Activated T-cell treated with anti-CD3 and anti-CD28 coated beads for 4 hours (primary cell): ENCODE data around the gene RAD23B.

Source experiments
- DNase-seq: peaks from one replicate; pipeline ENCODE4 v3.0.0-alpha.2; 2020

Gene RAD23B

GRCh38 chr9:107337676-107338590 lies 54.9 kb downstream of the RAD23B start:
- no peak for DNase-seq

GRCh38 chr9:107338911-107339659 lies 56.0 kb downstream of the RAD23B start:
- DNase-seq = no peak

GRCh38 chr9:107340920-107341632 lies 58.0 kb downstream of the RAD23B start:
- DNase-seq = peak; percentile 78

- no peak for DNase-seq
These were observed 59.5 kb downstream of the RAD23B start for GRCh38 chr9:107342476-107343161.

- DNase-seq = no peak
These were observed 62.2 kb downstream of the RAD23B start for GRCh38 chr9:107345327-107345726.

- DNase-seq = no peak
These were observed 65.8 kb downstream of the RAD23B start for GRCh38 chr9:107348836-107349235.

GRCh38 chr9:107350443-107350842 lies 67.4 kb downstream of the RAD23B start:
- DNase-seq = no peak

GRCh38 chr9:107351382-107352045 lies 68.4 kb downstream of the RAD23B start:
- DNase-seq = no peak

- DNase-seq = no peak
These were observed 72.3 kb downstream of the RAD23B start for GRCh38 chr9:107355394-107355793.

- no peak for DNase-seq
These were observed 75.9 kb downstream of the RAD23B start for GRCh38 chr9:107358986-107359385.

- DNase-seq = no peak
These were observed 77.0 kb downstream of the RAD23B start for GRCh38 chr9:107360098-107360497.

- DNase-seq = no peak
These were observed 78.7 kb downstream of the RAD23B start for GRCh38 chr9:107361816-107362215.

GRCh38 chr9:107363516-107364152 lies 80.6 kb downstream of the RAD23B start:
- no peak for DNase-seq

GRCh38 chr9:107367727-107368502 lies 84.8 kb downstream of the RAD23B start:
- no peak for DNase-seq

GRCh38 chr9:107368696-107369095 lies 85.6 kb downstream of the RAD23B start:
- DNase-seq = no peak

GRCh38 chr9:107373809-107374208 lies 90.7 kb downstream of the RAD23B start:
- DNase-seq = no peak

- no peak for DNase-seq
These were observed 91.9 kb downstream of the RAD23B start for GRCh38 chr9:107375001-107375400.

GRCh38 chr9:107375651-107376369 lies 92.7 kb downstream of the RAD23B start:
- DNase-seq = no peak

GRCh38 chr9:107378006-107378405 lies 94.9 kb downstream of the RAD23B start:
- DNase-seq = no peak
